ENCODE data around the gene SESTD1. TPM values are rescaled to one million over a fixed set of nuclear protein-coding genes. Genes with fewer than 3 reads are reported as not detected.

The SESTD1 gene
- total and polyA plus RNA-seq, 2 of the 8 experiments (the other 6 are each of a cell fraction or from before 2014, with no cell fraction given): 5.2 to 49.6 TPM

GRCh38 chr2:179171371-179171770, 93.3 kb downstream of the SESTD1 start:
- no peaks in the 10 kb centered on the region for H3K79me1 ChIP-seq (ENCODE audit: low read depth, low read length)
- no peak overlapping the region for H4K8ac ChIP-seq (ENCODE audit: extremely low read depth, insufficient read depth, low read length)
- 93 to 100% methylated on average over 1 of the region's 1 CpG for whole genome bisulfite sequencing, 2 experiments (ENCODE audit: extremely low coverage in 1 of 2, insufficient coverage in 1 of 2, insufficient read length in 1 of 2, insufficient replicate concordance in 2 of 2, low coverage in 1 of 2, low lambda C conversion rate in 2 of 2, missing lambda C conversion rate in 1 of 2)
- FAIRE-seq: no peak
- CTCF ChIA-PET (ENCODE audit: partially characterized antibody): no interaction called here
- no peak overlapping the region for H3K4ac ChIP-seq (replicated peaks; ENCODE audit: insufficient read length, low read depth, low read length)
- H3K4me1 ChIP-seq (replicated peaks in 1 of 4; ENCODE audit: control insufficient read depth in 3 of 4, insufficient read depth in 4 of 4, low read length in 3 of 4): peaks cover 0 to 4% (median 0%) of the 10 kb centered on the region in 4 experiments; a peak in 3 of 7 replicates
- H2AK5ac ChIP-seq (ENCODE audit: low read depth, low read length): no peak overlapping the region
- POLR2A ChIA-PET (ENCODE audit: partially characterized antibody): no interaction called here
- no peaks in the 10 kb centered on the region for H4K20me1 ChIP-seq (replicated peaks in 1 of 2; ENCODE audit: control insufficient read depth in 1 of 2, insufficient read depth in 2 of 2, low read length in 2 of 2)
- no peaks in the 10 kb centered on the region; a peak in 2 of 8 replicates for H3K36me3 ChIP-seq (ENCODE audit: control insufficient read depth in 2 of 4, insufficient read depth in 4 of 4, low read length in 3 of 4)
- H2BK5ac ChIP-seq (ENCODE audit: low read depth, low read length): no peak overlapping the region
- no peak overlapping the region for H2BK15ac ChIP-seq (ENCODE audit: low read length)
- no peak overlapping the region for H2BK12ac ChIP-seq (ENCODE audit: low read depth, low read length)
- no peak overlapping the region for H3K4me2 ChIP-seq (ENCODE audit: insufficient read depth in 1 of 2, low read depth in 2 of 2, low read length in 2 of 2)
- H4K91ac ChIP-seq (replicated peaks; ENCODE audit: insufficient read length, low read length): no peak overlapping the region
- no peaks in the 10 kb centered on the region for H3K79me2 ChIP-seq (ENCODE audit: control insufficient read depth in 1 of 2, insufficient read depth in 2 of 2, low read length in 2 of 2)
- DNase-seq (ENCODE audit: low read depth in 1 of 2, low spot score in 2 of 2): no peak
- no peaks in the 10 kb centered on the region for H3K27me3 ChIP-seq (replicated peaks in 1 of 4; ENCODE audit: control insufficient read depth in 3 of 4, extremely low read depth in 1 of 4, insufficient read depth in 3 of 4, low read length in 3 of 4)
- no peak overlapping the region for H3K18ac ChIP-seq (ENCODE audit: extremely low read depth, low read length)
- no peaks in the 10 kb centered on the region for H3K9me3 ChIP-seq (ENCODE audit: insufficient read depth in 2 of 2, low read depth in 1 of 2, low read length in 1 of 2)
- no peak overlapping the region for H3K27ac ChIP-seq (ENCODE audit: low read depth, low read length)
- no peak overlapping the region for H3K23ac ChIP-seq (ENCODE audit: insufficient read length)
- H3K4me3 ChIP-seq (ENCODE audit: extremely low read depth in 1 of 4, insufficient read depth in 2 of 4, low read depth in 3 of 4, low read length in 4 of 4): no peak overlapping the region
- no peak overlapping the region for H3K14ac ChIP-seq (ENCODE audit: insufficient read length)
- H3K9ac ChIP-seq (replicated peaks in 1 of 4; ENCODE audit: extremely low read depth in 1 of 4, low read depth in 3 of 4, low read length in 3 of 4): no peak overlapping the region
- no peak overlapping the region for H3K56ac ChIP-seq (replicated peaks; ENCODE audit: insufficient read length, low read depth, low read length)
- no peaks in the 10 kb centered on the region for H3K23me2 ChIP-seq (ENCODE audit: low read depth, low read length)
- no peak overlapping the region for H2BK20ac ChIP-seq (ENCODE audit: low read length)
- no peak overlapping the region for H2BK120ac ChIP-seq (replicated peaks; ENCODE audit: low read depth, low read length)
- no peak overlapping the region for H2AFZ ChIP-seq (ENCODE audit: low read length)
- no peak overlapping the region for H4K5ac ChIP-seq (ENCODE audit: insufficient read length, low read depth, low read length)
- TF ChIP-seq CBX5 (IDR thresholded peaks at IDR 0.05; ENCODE audit: low read depth, low read length): no peak
- TF ChIP-seq POU5F1 (IDR thresholded peaks at IDR 0.05; ENCODE audit: low read depth, low read length): no peak
- no peak for TF ChIP-seq USF2 (IDR thresholded peaks at IDR 0.05; ENCODE audit: low read length)
- no peak for TF ChIP-seq EP300 (IDR thresholded peaks at IDR 0.05; ENCODE audit: borderline replicate concordance in 1 of 2, low read depth in 2 of 2, low read length in 2 of 2)
- no peak for TF ChIP-seq TBP (IDR thresholded peaks at IDR 0.05; ENCODE audit: low read depth, low read length)
